Activated CD8-positive, alpha-beta memory T cell treated with anti-CD3 and anti-CD28 coated beads, Interleukin-2, amount 10 ng/mL, durations not matched to agents 7 days and 5 days (primary cell): ENCODE results near the gene INPP5B. TPM values are rescaled to one million over a fixed set of nuclear protein-coding genes. Genes with fewer than 3 reads are reported as not detected.

ENCODE experiments used
- ATAC-seq: fragments of 150-1000 bp; cut with Tn5 transposase; one replicate; pipeline ENCODE4 v1.10.0; 2021; ENCODE audit warnings: moderate library complexity
- CTCF ChIA-PET: fragments of 350-600 bp; sonication (Branson Sonifier 250); formaldehyde crosslinking; loops from one replicate; lab custom pipeline; 2021; ENCODE audit warnings: antibody characterized with exemption; lab: Charles Lee
- DNase-seq: peaks from one replicate; pipeline ENCODE4 v3.0.0-alpha.2; 2020
- H3K27ac Mint-ChIP-seq: one replicate; pipeline ENCODE4 v1.8.0; 2021; ENCODE audit warnings: mild to moderate bottlenecking, mixed read lengths
- H3K27me3 Mint-ChIP-seq: one replicate; pipeline ENCODE4 v1.8.0; 2021; ENCODE audit warnings: mixed read lengths
- H3K36me3 Mint-ChIP-seq: one replicate; pipeline ENCODE4 v1.8.0; 2021; ENCODE audit warnings: mild to moderate bottlenecking, mixed read lengths
- H3K4me1 Mint-ChIP-seq: one replicate; pipeline ENCODE4 v1.8.0; 2021; ENCODE audit warnings: mixed read lengths
- H3K4me3 Mint-ChIP-seq: one replicate; pipeline ENCODE4 v1.8.0; 2021; ENCODE audit warnings: mild to moderate bottlenecking, moderate library complexity, mixed read lengths
- H3K9me3 Mint-ChIP-seq: one replicate; pipeline ENCODE4 v1.8.0; 2022; ENCODE audit warnings: low read depth, mixed read lengths
- total RNA-seq, 2 experiments: library from RNA; stranded (reverse); gene quantifications; one replicate each; pipeline ENCODE4 v1.2.3, GENCODE V29; 2021

INPP5B gene
- total RNA-seq, 2 experiments from 2014 or later, result 37.6 to 39.9 TPM

GRCh38 chr1:37824001-37824400 lies 122.9 kb downstream of the INPP5B start:
- CTCF ChIA-PET, result interaction anchor here (2.7 kb wide), 1 partner anchor 36 kb away, joined by 13 read pairs; the partner anchor contains the start of gene MTF1
- ATAC-seq, result no peak
- H3K4me3 Mint-ChIP-seq, result no peak overlapping the region

GRCh38 chr1:37822906-37823815 lies 123.7 kb downstream of the INPP5B start:
- no peak overlapping the region for H3K4me3 Mint-ChIP-seq
- ATAC-seq, result peak; percentile 42
- CTCF ChIA-PET, result interaction anchor here (2.7 kb wide), 1 partner anchor 37 kb away, joined by 13 read pairs; the partner anchor contains the start of gene MTF1

More at GRCh38 chr1:37824001-37824400, 122.9 kb downstream of the INPP5B start:
- H3K36me3 Mint-ChIP-seq, result peaks cover 31% of the 10 kb centered on the region
- no peak for DNase-seq
- no peak overlapping the region for H3K27ac Mint-ChIP-seq
- peaks cover 23% of the 10 kb centered on the region for H3K4me1 Mint-ChIP-seq
- H3K27me3 Mint-ChIP-seq, result no peaks in the 10 kb centered on the region
- no peaks in the 10 kb centered on the region for H3K9me3 Mint-ChIP-seq

GRCh38 chr1:37821481-37821880 lies 125.4 kb downstream of the INPP5B start:
- Mint-ChIP-seq H3K4me1 (peaks cover 23% of the 10 kb centered on the region), H3K27ac (no peak overlapping the region), H3K36me3 (peaks cover 26% of the 10 kb centered on the region), H3K27me3 (no peaks in the 10 kb centered on the region), H3K4me3 (no peak overlapping the region), H3K9me3 (no peaks in the 10 kb centered on the region)
- CTCF ChIA-PET, result interaction anchor here (2.7 kb wide), 1 partner anchor 38 kb away, joined by 13 read pairs; the partner anchor contains the start of gene MTF1
- ATAC-seq (no peak), DNase-seq (no peak)

More at GRCh38 chr1:37822906-37823815, 123.7 kb downstream of the INPP5B start:
- Mint-ChIP-seq H3K9me3 (no peaks in the 10 kb centered on the region), H3K27ac (peak overlapping the region; percentile 45), H3K27me3 (no peaks in the 10 kb centered on the region), H3K4me1 (peaks cover 23% of the 10 kb centered on the region), H3K36me3 (peaks cover 29% of the 10 kb centered on the region)
- peak; percentile 53 for DNase-seq

DNA sequence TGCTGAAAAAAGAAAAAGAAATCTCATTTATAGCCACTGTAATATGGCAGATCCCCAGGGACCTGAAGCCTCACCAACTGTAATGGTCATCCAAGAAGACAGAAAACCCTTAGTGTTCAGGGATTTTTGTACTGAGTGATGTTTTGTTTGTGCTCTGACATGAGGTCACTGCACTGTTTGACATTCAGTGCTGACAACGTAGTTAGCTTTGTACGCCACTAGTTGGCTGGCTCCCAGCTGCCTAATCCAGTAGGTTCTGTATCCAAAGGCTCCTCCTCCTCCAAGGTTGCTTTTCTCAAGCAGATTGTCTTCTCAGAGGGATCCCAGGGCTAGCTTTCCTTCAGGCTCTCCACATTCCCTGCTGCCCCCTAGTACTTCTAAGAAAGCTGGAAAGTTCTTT lies 129.4 kb downstream of the INPP5B start:
- no peaks in the 10 kb centered on the region for H3K27me3 Mint-ChIP-seq
- peaks cover 17% of the 10 kb centered on the region for H3K36me3 Mint-ChIP-seq
- CTCF ChIA-PET, result interaction anchor here (1.0 to 1.6 kb wide), 3 partner anchors 9 to 43 kb away, joined by 3 to 7 read pairs (median 4); partner anchors contain the start of genes C1orf122 and YRDC
- H3K27ac Mint-ChIP-seq, result no peak overlapping the region
- H3K9me3 Mint-ChIP-seq, result no peaks in the 10 kb centered on the region
- no peak overlapping the region for H3K4me3 Mint-ChIP-seq
- no peak for ATAC-seq
- peaks cover 5% of the 10 kb centered on the region for H3K4me1 Mint-ChIP-seq
- no peak for DNase-seq

DNA sequence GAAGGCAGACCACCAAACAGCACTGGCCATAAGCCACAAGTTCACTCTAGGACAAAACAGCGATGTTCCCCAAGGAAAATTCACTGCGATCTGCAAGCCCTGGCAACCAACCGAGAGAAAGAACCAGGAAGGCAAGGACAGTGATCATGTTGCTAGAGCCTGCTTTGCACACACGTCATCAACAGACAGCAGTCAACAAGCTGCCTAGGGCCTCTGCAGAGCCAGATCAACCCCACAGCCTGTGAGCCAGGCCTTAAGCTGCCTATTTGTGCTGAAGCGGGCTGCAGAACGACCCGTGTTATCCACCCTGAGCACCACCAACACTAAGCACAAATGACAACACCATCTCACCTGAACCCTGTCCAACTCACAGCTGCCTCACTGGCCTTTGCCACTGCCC lies 132.6 kb downstream of the INPP5B start:
- CTCF ChIA-PET, result interaction anchor here (1.9 kb wide), 1 partner anchor 17 kb away, joined by 6 read pairs; no protein-coding TSS in a partner anchor
- no peaks in the 10 kb centered on the region for H3K27me3 Mint-ChIP-seq
- ATAC-seq (no peak), DNase-seq (no peak)
- no peak overlapping the region for H3K4me3 Mint-ChIP-seq
- no peak overlapping the region for H3K27ac Mint-ChIP-seq
- H3K9me3 Mint-ChIP-seq, result no peaks in the 10 kb centered on the region
- H3K36me3 Mint-ChIP-seq, result peaks cover 6% of the 10 kb centered on the region
- H3K4me1 Mint-ChIP-seq, result peaks cover 11% of the 10 kb centered on the region

DNA sequence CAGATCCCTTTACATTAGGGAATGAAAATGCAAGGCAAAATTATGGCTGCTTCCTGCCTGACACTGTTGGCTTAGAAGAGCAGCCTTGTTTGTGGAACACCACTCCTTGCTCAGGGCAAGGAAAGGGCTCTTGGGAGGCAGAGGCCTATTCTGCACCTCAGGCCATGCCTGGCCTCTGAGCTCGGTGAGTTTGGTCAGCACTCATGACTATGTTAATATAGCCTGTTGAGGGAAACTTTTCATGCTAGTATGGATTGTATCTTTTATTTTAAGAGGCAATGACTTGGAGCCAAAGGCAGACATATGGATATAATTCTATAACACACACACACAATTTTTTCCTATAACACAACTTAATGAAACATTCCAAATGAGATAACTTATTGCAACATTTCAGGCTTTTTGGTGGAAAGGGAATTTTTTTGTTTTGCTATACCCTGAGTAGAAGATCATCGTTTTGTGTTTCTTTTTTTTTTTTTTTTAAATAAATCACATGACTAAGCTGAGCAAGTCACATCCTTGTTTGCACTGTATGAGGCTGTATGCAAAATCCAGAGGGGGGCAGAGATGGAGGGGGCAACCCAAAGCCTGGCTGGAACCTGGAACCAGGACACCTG lies 133.2 kb downstream of the INPP5B start:
- H3K9me3 Mint-ChIP-seq, result no peaks in the 10 kb centered on the region
- no peak overlapping the region for H3K4me3 Mint-ChIP-seq
- H3K36me3 Mint-ChIP-seq, result peaks cover 6% of the 10 kb centered on the region
- no peak for DNase-seq
- H3K4me1 Mint-ChIP-seq, result peaks cover 14% of the 10 kb centered on the region
- no peak for ATAC-seq
- H3K27me3 Mint-ChIP-seq, result no peaks in the 10 kb centered on the region
- CTCF ChIA-PET, result no interaction called here
- no peak overlapping the region for H3K27ac Mint-ChIP-seq

DNA sequence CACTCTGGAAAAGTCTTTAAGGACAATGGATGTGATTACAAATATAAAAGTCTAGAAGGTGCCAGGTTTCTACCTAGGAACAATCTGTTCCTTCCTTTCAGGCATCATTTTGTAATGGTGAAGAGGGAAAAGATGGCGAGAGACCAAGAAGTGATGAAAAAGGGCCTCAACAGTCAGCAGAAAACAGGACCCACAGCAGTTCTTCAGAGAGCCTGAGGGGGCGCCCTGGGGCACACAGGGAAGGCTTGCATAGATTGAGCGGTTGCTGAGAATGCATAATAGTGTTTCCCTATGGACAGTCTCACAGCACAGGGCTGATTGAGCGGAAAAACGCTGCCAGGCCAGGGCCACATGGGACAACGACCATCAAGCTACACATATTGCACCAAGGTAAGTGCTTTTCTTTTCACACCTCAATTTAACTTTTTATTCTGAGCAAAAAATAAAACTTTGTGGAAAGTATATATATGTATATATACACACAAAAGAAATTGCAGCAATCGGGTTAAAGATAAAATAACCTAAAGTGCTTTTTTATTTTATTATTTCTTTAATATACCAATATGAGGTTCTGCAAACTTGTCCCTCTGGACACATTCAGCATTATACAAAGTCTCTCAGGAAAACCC lies 135.7 kb downstream of the INPP5B start:
- ATAC-seq, result no peak
- H3K27ac Mint-ChIP-seq, result peak overlapping the region; percentile 46

More for the DNA sequence above, 135.7 kb downstream of the INPP5B start:
- CTCF ChIA-PET, result interaction anchor here (1.0 to 2.1 kb wide), 2 partner anchors 49 to 179 kb away, joined by 3 to 12 read pairs; partner anchors contain the start of gene MTF1
- Mint-ChIP-seq H3K36me3 (peaks cover 12% of the 10 kb centered on the region), H3K4me3 (no peak overlapping the region), H3K4me1 (peaks cover 23% of the 10 kb centered on the region), H3K9me3 (no peaks in the 10 kb centered on the region), H3K27me3 (no peaks in the 10 kb centered on the region)
- peak; percentile 75 for DNase-seq

Other genes starting within 250 kb of the INPP5B start
- gene EPHA10, start 181.9 kb downstream of the INPP5B start, total RNA-seq, result not detected
- gene MANEAL, start 153.2 kb downstream of the INPP5B start, total RNA-seq, result 1 to 10 TPM; 2.6 to 4.5 TPM
- gene C1orf122, start 139.3 kb downstream of the INPP5B start, total RNA-seq, result 10 to 100 TPM; 19.8 to 21.9 TPM
- 10 to 100 TPM; 16.4 to 28.6 TPM for gene YRDC, start 138.8 kb downstream of the INPP5B start, total RNA-seq
- gene MTF1, start 87.5 kb downstream of the INPP5B start, total RNA-seq, result 10 to 100 TPM; 26.4 to 29.3 TPM
- 100 to 1,000 TPM in 1 of 2 experiments, 10 to 100 TPM in 1; 70.1 to 104 TPM for gene SF3A3, start 43.0 kb upstream of the INPP5B start, total RNA-seq
- 10 to 100 TPM; 13.5 to 14.5 TPM for gene FHL3, start 58.5 kb upstream of the INPP5B start, total RNA-seq
- 10 to 100 TPM; 32.4 to 49.6 TPM for gene UTP11, start 65.7 kb upstream of the INPP5B start, total RNA-seq
- under 1 TPM in 1 of 2 experiments, not detected in 1; 0.09 TPM for gene POU3F1, start 99.7 kb upstream of the INPP5B start, total RNA-seq